ENCODE measurements around the gene SNX9.

Gene SNX9

GRCh38 chr6:157804448-157805327 is 18.4 kb upstream of the SNX9 start:
- DNase-seq = no peak

GRCh38 chr6:157806131-157806855 is 16.8 kb upstream of the SNX9 start:
- no peak for DNase-seq

GRCh38 chr6:157806856-157807215 is 16.2 kb upstream of the SNX9 start:
- no peak for DNase-seq

- DNase-seq = no peak
These were observed 14.6 kb upstream of the SNX9 start for GRCh38 chr6:157808405-157808950.

GRCh38 chr6:157809613-157810012 is 13.4 kb upstream of the SNX9 start:
- DNase-seq = no peak

- DNase-seq = no peak
These were observed 11.9 kb upstream of the SNX9 start for GRCh38 chr6:157811137-157811475.

GRCh38 chr6:157811476-157812173 is 11.4 kb upstream of the SNX9 start:
- no peak for DNase-seq

GRCh38 chr6:157812425-157813171 is 10.4 kb upstream of the SNX9 start:
- DNase-seq = no peak

- no peak for DNase-seq
These were observed 9.9 kb upstream of the SNX9 start for GRCh38 chr6:157813191-157813590.

GRCh38 chr6:157813750-157814455 is 9.1 kb upstream of the SNX9 start:
- DNase-seq = no peak

GRCh38 chr6:157814883-157815282 is 8.2 kb upstream of the SNX9 start:
- DNase-seq = no peak

- DNase-seq = no peak
These were observed 1.6 kb upstream of the SNX9 start for GRCh38 chr6:157821342-157822033.

GRCh38 chr6:157822245-157823000 is 623 bp upstream of the SNX9 start:
- no peak for DNase-seq

- DNase-seq = peak; percentile 86
These were observed 703 bp downstream of the SNX9 start for GRCh38 chr6:157823528-157824370.

GRCh38 chr6:157825243-157825904 is 2.3 kb downstream of the SNX9 start:
- no peak for DNase-seq

GRCh38 chr6:157830354-157831017 is 7.4 kb downstream of the SNX9 start:
- DNase-seq = no peak

GRCh38 chr6:157831018-157831369 is 7.9 kb downstream of the SNX9 start:
- DNase-seq = no peak

- DNase-seq = no peak
These were observed 8.6 kb downstream of the SNX9 start for GRCh38 chr6:157831424-157832249.

Measured in central memory CD4-positive, alpha-beta T cell (primary cell).